ENCODE results near the gene MCRIP2. TPM values are rescaled to one million over a fixed set of nuclear protein-coding genes. Genes with fewer than 3 reads are reported as not detected.

The MCRIP2 gene
- total and polyA plus RNA-seq, 12 donors: 68.8 to 474 (median 95.2) TPM

GRCh38 chr16:622920-623280, 18.7 kb upstream of the MCRIP2 start:
- Histone ChIP-seq H3K36me3 (peaks cover 0 to 34% (median 7%) of the 10 kb centered on the region in 9 donors), H3K4me3 (no peak overlapping the region), H3K4me1 (no peaks in the 10 kb centered on the region), H3K27me3 (no peaks in the 10 kb centered on the region), H3K27ac (no peak overlapping the region), H3K9me3 (no peaks in the 10 kb centered on the region)
- no peak for DNase-seq
- 97% methylated on average over 17 of the region's 17 CpGs for WGBS, 2 donors
- ATAC-seq: no peak
- intact Hi-C loops (cut with DNase I): no loop called here
- no peak for TF ChIP-seq CTCF (IDR thresholded peaks at IDR 0.05)

DNA sequence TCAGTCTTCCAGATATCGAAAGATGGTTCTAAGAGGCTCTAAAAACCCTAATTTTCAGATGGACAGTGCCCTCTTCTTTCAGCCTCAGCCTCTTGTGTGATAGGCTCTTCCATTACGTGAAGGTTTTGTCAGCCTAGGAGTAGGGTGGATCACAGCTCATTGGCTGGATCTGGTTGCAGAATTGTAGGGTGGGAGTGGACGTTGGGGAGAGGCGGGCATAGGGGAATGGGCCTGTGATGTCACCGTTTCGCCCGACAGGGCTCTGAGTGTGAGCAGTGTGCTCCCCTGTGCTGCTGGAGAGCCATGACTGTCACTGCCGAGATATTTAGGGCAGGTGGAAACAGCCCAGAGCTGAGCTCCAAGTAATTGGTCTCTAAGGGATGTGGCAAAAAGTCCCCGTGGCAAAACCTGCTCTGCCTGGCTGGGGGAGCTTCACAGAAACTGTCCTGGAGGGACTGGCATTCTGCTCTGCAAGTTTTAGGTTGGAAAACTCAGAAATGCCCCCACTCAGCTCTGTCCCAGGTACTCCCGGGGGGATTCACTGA, 17.0 kb upstream of the MCRIP2 start:
- H3K4me3 ChIP-seq: no peak overlapping the region
- H3K27ac ChIP-seq: no peak overlapping the region
- no peaks in the 10 kb centered on the region for H3K9me3 ChIP-seq
- no peak for TF ChIP-seq CTCF (IDR thresholded peaks at IDR 0.05)
- WGBS, 2 donors: 77 to 85% methylated on average over 10 of the region's 10 CpGs
- DNase-seq (no peak), ATAC-seq (no peak)
- H3K4me1 ChIP-seq: peaks cover under 1 to 9% (median 3%) of the 10 kb centered on the region in 9 donors
- H3K36me3 ChIP-seq: peaks cover 0 to 41% (median 9%) of the 10 kb centered on the region in 9 donors
- intact Hi-C loops (cut with DNase I): no loop called here
- no peaks in the 10 kb centered on the region for H3K27me3 ChIP-seq

- Histone ChIP-seq H3K27me3 (no peaks in the 10 kb centered on the region), H3K4me3 (no peak overlapping the region), H3K36me3 (peaks cover 0 to 41% (median 9%) of the 10 kb centered on the region in 9 donors), H3K9me3 (no peaks in the 10 kb centered on the region), H3K4me1 (peaks cover 8 to 16% (median 10%) of the 10 kb centered on the region in 9 donors), H3K27ac (no peak overlapping the region)
- intact Hi-C loops (cut with DNase I): no loop called here
- WGBS, 2 donors: 95 to 97% methylated on average over 35 to 37 of the region's 37 CpGs
- no peak for ATAC-seq
- TF ChIP-seq CTCF (IDR thresholded peaks at IDR 0.05): no peak
- no peak for DNase-seq
Observed at GRCh38 chr16:625117-625976, 16.3 kb upstream of the MCRIP2 start.

DNA sequence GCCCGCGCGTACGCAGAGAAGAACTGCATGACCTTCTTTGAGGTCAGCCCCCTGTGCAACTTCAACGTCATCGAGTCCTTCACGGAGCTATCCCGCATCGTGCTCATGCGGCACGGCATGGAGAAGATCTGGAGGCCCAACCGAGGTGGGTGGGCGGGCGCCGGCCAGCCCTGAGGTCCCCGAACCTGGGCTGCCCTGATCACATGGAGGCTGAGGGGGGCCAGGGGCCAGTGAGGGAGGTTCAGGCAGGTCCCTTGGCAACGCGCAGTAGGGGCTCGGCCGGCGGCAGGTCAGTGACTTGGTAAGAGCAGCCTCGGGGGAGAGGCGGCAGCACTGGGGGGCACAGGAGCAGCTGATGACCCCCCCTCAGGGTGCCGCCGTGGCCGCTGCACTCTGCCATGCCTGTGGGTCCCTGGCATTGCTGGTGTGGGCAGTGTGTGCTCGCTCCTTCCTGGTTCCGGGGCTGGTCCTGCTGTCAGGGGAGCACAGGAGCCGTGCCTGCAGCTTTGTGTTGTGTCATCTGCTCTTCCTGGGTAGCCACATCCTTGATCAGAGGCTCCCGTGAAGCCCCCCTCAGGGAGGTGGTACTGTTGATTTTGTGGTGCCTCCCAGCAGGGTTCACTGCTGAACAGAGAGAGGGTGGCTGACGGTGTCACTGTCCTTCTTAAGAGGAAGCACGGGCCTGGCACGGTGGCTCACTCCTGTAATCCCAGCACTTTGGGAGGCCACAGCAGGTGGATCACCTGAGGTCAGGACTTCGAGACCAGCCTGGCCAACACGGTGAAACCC, 15.5 kb upstream of the MCRIP2 start:
- no peak overlapping the region for H3K27ac ChIP-seq
- H3K36me3 ChIP-seq: peaks cover 0 to 41% (median 9%) of the 10 kb centered on the region in 9 donors
- H3K4me3 ChIP-seq: no peak overlapping the region
- intact Hi-C loops (cut with DNase I): no loop called here
- no peak for TF ChIP-seq CTCF (IDR thresholded peaks at IDR 0.05)
- H3K9me3 ChIP-seq: no peaks in the 10 kb centered on the region
- 94 to 96% methylated on average over 35 of the region's 35 CpGs for WGBS, 2 donors
- DNase-seq (no peak), ATAC-seq (no peak)
- peaks cover 14 to 24% (median 18%) of the 10 kb centered on the region in 9 donors for H3K4me1 ChIP-seq
- H3K27me3 ChIP-seq: no peaks in the 10 kb centered on the region

Measured in heart right ventricle (tissue), 16 donors.